Measurements from ENCODE around the gene SMARCB1.

DNA sequence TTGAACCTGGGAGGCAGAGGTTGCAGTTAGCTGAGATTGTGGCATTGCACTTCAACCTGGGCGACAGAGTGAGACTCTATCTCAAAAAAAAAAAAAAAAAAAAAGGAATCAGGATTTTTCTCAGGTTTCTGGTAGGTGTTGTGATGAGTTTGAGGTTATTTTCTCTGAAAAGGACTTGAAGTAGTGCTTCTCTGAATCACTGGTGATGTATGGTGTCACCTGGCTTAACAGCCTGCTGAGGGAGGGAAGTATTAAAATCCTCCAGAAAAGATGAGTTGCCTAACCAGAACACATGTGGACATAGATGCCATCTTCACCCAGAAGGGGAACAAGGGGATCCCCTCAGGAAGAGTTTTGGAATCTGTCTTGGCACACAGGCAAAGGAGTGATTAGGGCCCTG is 20.1 kb downstream of the SMARCB1 start:
- TF ChIP-seq CTCF (IDR thresholded peaks at IDR 0.05; ENCODE audit: low read length): no peak
- no peak for TF ChIP-seq EZH2 (optimal IDR thresholded peaks at IDR 0.05; ENCODE audit: low read depth, low read length)
- no peak for TF ChIP-seq EZH2phosphoT487 (IDR thresholded peaks at IDR 0.05; ENCODE audit: low read length)
